ENCODE data around the gene WFS1. TPM values are rescaled to one million over a fixed set of nuclear protein-coding genes. Genes with fewer than 3 reads are reported as not detected.

Gene WFS1
- total and polyA plus RNA-seq, 9 of the 15 experiments (the other 6 are each of a cell fraction or from before 2014, with no cell fraction given): 0.01 to 0.29 (median 0.03) TPM; not detected in 5

GRCh38 chr4:6332669-6333050 lies 63.0 kb downstream of the WFS1 start:
- in situ Hi-C loops (cut with MboI): no loop called here
- Histone ChIP-seq H3K9me1 (ENCODE audit: control insufficient read depth, insufficient read depth, low read length) (peaks cover 2% of the 10 kb centered on the region), H4K20me1 (replicated peaks; ENCODE audit: control insufficient read depth, insufficient read depth, low read length) (peaks cover 7% of the 10 kb centered on the region; the same call in 1 of the 2 replicates), H3K27ac (ENCODE audit: extremely low read depth, low read depth, low read length) (no peak overlapping the region), H3K27me3 (ENCODE audit: control insufficient read depth in 2 of 2, insufficient read depth in 2 of 2, low read length in 2 of 2) (peaks cover 0 to 9% of the 10 kb centered on the region in 2 experiments; a peak in 2 of 5 replicates), H2AFZ (ENCODE audit: low read depth, low read length) (no peak overlapping the region), H3K79me2 (ENCODE audit: control insufficient read depth, insufficient read depth, low read length) (no peaks in the 10 kb centered on the region), H3K9ac (ENCODE audit: insufficient read depth in 1 of 2, low read depth in 2 of 2, low read length in 2 of 2) (no peak overlapping the region), H3K4me3 (no peak overlapping the region), H3K4me2 (ENCODE audit: insufficient read depth, low read length) (no peak overlapping the region), H3K36me3 (ENCODE audit: control insufficient read depth, insufficient read depth, low read length) (no peaks in the 10 kb centered on the region), H3K9me3 (replicated peaks; ENCODE audit: control insufficient read depth, insufficient read depth, low read depth, low read length) (no peaks in the 10 kb centered on the region), H3K4me1 (replicated peaks in 1 of 2; ENCODE audit: control insufficient read depth in 2 of 2, insufficient read depth in 2 of 2, low read length in 2 of 2) (peaks cover 0 to 12% of the 10 kb centered on the region in 2 experiments; a peak in 2 of 5 replicates)
- WGBS (ENCODE audit: insufficient coverage, low coverage, missing lambda C conversion rate): 2% methylated on average over 6 of the region's 6 CpGs
- ChIA-PET CTCF (ENCODE audit: low intra/inter-chr PET ratio) (interaction anchor here (1.3 to 1.9 kb wide), 2 partner anchors 214 to 334 kb away, joined by 4 to 5 read pairs; no protein-coding TSS in a partner anchor), POLR2A (no interaction called here)
- FAIRE-seq (no peak), DNase-seq (ENCODE audit: extremely low read depth in 1 of 4, low spot score in 3 of 4) (no peak), ATAC-seq (no peak)
- intact Hi-C loops (cut with micrococcal nuclease): loop anchor here (5.0 kb wide), 1 partner anchor 215 kb away; no protein-coding TSS in a partner anchor
- BruUV-seq (replicated peaks): no TSS peak
- TF ChIP-seq, protein P1, sequence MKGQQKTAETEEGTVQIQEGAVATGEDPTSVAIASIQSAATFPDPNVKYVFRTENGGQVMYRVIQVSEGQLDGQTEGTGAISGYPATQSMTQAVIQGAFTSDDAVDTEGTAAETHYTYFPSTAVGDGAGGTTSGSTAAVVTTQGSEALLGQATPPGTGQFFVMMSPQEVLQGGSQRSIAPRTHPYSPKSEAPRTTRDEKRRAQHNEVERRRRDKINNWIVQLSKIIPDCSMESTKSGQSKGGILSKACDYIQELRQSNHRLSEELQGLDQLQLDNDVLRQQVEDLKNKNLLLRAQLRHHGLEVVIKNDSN (CRISPR knock-in tag; IDR thresholded peaks at IDR 0.05): no peak
- TF ChIP-seq MYBL2 (IDR thresholded peaks at IDR 0.05; ENCODE audit: low read depth) (no peak), MYBL2 (CRISPR knock-in tag; IDR thresholded peaks at IDR 0.05; ENCODE audit: borderline replicate concordance) (no peak), NCOA4 (IDR thresholded peaks at IDR 0.05; ENCODE audit: partially characterized antibody) (no peak), RBM25 (IDR thresholded peaks at IDR 0.05; ENCODE audit: low read depth, low read length, severe bottlenecking) (peak; percentile 36), ZFP36 (IDR thresholded peaks at IDR 0.05; ENCODE audit: low read depth, low read length, partially characterized antibody) (peak; percentile 71), CTCF (IDR thresholded peaks at IDR 0.05 in 2 of 3, conservative IDR thresholded peaks at IDR 0.05 in 1 of 3; ENCODE audit: insufficient read depth in 2 of 3, low read depth in 1 of 3, low read length in 3 of 3) (no peak), PYGO2 (tag; IDR thresholded peaks at IDR 0.05) (no peak), ZNF583 (CRISPR knock-in tag; IDR thresholded peaks at IDR 0.05) (no peak), NCOA2 (IDR thresholded peaks at IDR 0.05; ENCODE audit: partially characterized antibody in 2 of 2) (no peak)
- TF ChIP-seq, protein P2, sequence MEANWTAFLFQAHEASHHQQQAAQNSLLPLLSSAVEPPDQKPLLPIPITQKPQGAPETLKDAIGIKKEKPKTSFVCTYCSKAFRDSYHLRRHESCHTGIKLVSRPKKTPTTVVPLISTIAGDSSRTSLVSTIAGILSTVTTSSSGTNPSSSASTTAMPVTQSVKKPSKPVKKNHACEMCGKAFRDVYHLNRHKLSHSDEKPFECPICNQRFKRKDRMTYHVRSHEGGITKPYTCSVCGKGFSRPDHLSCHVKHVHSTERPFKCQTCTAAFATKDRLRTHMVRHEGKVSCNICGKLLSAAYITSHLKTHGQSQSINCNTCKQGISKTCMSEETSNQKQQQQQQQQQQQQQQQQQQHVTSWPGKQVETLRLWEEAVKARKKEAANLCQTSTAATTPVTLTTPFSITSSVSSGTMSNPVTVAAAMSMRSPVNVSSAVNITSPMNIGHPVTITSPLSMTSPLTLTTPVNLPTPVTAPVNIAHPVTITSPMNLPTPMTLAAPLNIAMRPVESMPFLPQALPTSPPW (CRISPR knock-in tag; IDR thresholded peaks at IDR 0.05): no peak

Data from K562 (cell line).